ENCODE data around the gene CUEDC1.

CUEDC1 gene

DNA sequence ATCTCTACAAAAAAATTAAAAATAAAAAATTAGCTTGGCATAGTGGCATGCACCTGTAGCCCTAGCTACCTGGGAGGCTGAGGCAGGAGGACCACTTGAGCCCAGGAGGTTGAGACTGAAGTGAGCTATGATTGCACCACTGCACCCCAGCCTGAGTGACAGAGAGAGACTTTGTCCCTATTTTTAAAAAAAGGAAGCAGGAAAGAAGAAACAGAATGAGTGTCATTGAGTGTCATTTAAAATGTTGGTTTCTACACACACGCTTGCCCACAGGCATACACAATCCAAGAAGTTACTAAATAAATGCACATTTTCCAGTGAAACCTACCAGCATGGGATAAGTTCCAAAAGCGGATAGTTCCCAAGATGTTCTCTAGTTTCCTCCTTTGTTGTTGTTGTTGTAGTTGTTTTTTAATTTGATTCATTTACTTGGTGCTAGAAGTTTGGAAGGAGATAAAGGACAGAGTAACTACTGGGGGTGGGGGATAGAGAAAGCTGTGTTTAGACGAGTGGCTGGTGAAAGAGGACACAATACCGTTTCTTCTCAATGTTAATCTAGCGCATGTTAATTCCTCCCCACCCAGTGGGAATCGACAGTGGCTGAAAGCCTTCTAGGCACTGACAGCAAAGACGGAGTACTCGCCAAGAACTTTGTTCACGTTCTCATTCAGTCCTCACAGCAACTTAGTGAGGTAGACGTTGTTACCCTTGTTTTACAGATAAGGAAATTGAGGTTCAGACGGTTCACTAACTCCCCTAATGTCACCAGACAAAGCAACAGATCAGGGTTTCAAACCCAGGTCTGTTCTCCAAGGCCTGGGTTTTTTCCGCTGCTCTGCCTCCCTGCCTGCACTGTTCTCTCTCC, 122.7 kb downstream of the CUEDC1 start:
- peak; percentile 45 to 81 (median 72) for DNase-seq

- DNase-seq, result no peak
Observed at GRCh38 chr17:57830880-57831279, 124.3 kb downstream of the CUEDC1 start.

GRCh38 chr17:57823469-57824401, 131.5 kb downstream of the CUEDC1 start:
- DNase-seq, result peak in 1 of 4 experiments; percentile 27

DNA sequence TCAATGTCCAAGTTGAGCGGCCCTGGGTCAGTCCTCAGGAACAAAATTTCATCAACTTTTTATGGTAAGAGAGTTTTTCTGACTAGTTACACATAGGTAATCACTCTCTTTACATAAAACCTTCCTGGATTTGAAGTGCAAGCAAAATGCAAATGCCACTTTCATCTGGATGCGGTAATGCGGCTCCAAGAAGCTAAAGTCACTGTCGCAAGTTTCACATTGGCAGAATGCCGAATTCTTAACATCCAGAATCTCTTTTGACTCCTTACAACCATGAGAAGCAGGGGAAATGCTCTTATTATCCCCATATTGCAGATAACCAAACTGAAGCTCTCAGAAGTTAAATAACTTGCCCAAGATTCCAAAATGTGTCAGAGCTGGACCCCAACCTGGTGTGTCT, 135.3 kb downstream of the CUEDC1 start:
- no peak for DNase-seq

GRCh38 chr17:57819285-57819684, 135.9 kb downstream of the CUEDC1 start:
- peak in 3 of 4 experiments; percentile 17 to 27 (median 26) for DNase-seq

DNA sequence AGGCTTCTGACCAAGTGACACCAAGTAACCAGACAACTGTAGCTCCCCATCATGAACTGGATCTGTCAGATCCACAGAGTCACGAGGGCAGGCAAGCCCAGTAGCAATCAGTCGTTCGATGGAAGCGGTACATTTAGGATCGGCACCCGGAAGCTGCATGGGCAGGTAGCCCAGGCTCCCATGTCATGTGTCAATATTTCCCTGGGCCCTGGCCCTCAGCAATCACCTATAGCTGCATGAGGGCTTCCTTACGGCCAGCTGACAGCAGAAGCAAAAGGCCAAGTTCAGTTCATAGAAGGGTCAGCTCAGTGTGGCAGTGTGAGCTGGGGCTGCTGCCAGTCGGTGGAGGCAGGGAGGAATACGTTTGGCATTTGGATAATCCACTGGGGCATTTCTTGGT, 137.1 kb downstream of the CUEDC1 start:
- DNase-seq, result no peak

GRCh38 chr17:57817299-57817698, 137.9 kb downstream of the CUEDC1 start:
- DNase-seq, result no peak

DNA sequence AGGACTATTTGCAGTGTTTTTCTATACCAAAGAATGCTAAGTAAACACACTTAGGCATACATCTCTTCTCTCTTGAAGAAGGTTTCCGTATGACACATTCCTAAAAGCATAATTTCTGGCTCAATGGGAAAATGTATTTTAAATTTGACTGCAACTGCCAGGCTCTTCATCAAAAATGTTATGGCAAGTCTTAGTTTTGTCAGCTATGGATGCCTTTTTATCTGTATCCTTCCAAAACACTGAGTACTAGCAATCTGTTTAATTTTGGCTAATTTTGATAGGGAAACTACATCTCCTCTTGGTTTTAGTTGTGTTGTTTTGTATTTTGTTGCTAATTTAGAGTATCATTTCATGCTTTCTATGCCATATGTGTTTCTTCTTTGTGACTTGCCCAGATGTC, 140.8 kb downstream of the CUEDC1 start:
- no peak for DNase-seq

- DNase-seq, result no peak
Observed at GRCh38 chr17:57811638-57812280, 143.5 kb downstream of the CUEDC1 start.
